Islet precursor cell (in vitro differentiated cells): Measurements from ENCODE around the gene SLC25A47.
A peak's percentile ranks its signal among the peaks of the same experiment; 100 is the strongest.
"Not testable (repeated sequence)": the region's sequence is repeated elsewhere in the genome, so short reads cannot be mapped to it uniquely, and the experiment has no call there.

ENCODE experiments used
- DNase-seq: peaks from one replicate; pipeline ENCODE4 v3.0.0-alpha.2; 2018

The SLC25A47 gene

DNA sequence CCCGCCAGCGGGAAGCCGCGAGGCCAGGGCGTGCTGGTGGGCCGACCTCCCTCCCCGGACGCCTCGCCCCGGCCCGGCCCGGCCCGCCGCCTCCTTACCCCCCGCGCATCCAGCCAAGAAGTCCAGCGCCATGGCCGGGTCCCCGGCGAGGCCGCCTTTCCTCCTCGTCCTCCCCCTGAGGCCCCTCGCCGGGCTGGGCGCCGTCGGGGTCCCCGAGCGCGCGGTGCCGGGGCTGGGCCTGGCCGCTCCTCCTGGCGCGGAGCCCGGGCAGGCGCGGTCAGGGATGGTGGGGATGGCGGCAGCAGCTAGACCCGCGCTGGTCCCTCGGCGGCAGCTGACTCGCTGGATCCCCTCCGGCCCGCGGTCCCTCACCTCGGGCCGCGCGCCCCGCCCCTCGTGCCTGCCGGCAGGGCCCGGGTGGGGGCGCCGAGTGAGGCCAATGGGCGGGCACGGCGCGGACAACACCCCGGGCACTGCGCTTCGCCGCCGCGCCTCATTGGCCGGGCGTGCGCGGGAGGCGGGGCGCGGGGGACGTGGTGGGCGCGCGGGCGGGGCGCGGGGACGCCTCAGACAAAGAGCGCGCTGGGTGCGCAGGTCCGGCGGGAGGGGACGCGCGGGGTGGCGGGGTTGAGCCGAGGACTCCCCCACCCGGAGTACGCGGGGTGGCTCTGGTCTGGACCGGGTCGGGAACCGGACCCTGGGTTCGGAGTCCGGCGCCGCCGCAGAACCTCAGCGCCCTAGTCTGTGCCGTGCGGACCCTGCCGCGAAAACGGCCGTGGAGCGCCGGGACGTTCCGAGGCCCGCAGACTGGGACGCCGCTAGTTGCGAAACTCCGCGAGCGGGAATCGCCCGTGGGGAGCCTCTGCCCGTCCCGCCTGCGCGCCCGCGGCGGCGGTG is 16.8 kb upstream of the SLC25A47 start, which contains the start of gene SLC25A29:
TSS of gene SLC25A29 (minus strand) at position 344 of the 897 bp plus-strand sequence. CDS start at position 132, 212 bp downstream.
- DNase-seq: peak; percentile 92

DNA sequence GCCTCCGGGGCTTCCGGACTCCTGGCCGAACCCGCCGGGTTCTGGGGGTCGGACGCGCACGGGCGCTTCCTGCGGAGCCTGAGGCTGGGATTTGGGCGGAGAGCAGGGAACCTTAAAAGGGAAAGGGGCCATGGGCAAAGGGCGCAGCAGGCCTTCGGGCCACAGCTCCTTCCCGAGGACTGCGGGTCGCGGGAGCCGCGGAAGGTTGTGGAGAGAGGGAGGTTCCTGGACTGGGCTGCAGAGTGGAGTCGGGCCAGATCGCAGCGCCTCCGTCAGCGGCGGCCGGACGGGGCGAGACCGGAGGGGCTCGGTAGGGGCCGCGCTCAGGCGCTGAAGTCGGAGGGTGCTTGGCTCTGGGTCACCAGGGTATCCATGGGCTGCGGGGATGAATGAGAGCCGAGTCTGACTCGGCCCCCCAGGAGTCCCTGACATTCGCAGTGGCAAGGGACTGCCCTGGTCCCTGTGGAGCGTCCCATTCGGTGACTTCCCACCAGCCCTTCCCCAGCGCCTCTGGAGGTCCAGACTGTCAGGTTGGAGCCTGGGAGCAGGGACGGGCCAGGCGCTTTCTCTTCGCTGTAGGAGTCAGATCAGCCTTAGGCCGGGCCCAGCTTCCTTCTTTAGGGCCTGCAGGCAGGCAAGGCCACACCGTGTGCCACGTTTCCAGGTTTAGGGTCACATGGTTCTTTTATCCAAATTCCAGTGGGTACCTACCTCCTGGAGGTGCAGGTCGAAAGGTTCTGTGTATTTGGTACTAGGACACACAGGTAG is 16.0 kb upstream of the SLC25A47 start:
- peak; percentile 72 for DNase-seq

DNA sequence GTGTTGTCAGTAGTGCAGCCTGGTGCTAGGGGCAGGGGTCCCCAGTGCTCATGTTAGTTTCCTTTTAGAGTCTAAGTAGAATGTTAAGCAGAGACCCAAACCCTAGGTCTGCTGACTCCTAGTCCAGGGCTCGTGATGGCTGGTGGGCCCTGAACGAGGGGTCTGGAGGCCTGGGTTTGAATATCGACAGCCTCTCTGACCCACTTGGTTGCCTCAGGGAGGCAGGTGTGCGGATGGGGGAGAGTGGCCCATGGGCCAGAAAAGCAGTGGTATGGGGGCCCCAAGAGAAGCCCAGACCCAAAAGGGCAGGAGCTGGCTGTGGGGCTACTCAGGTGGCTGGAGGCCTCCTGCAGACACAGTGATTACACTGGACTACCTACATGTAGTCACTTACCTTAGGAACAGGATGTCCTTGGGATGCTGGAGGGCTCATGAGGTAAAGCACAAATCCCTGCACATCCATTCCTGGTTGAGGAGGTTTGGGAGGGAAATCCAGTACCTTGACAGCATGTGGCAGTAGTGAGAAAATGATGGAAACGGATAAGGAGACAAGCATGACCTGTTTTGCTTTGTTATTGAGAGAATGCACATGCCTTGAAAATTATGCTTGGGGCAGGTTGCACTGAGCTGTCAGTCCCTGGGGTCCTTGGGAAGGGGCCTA is 15.2 kb upstream of the SLC25A47 start:
- no peak for DNase-seq

DNA sequence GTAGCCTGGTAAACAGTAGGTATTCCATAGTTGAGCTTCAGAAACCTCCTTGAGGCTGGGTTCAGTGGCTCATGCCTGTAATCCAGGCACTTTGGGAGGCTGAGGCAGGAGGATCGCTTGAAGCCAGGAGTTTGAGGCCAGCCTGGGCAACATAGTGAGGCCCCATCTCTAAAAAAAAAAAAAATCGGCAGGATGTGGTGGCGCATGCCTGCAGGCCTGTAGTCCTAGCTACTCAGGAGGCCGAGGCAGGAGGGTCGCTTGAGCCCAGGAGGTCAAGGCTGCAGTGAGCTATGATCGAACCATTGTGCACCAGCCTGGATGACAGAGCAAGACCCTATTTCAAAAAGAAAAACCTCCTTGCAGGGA is 14.7 kb upstream of the SLC25A47 start:
- not testable (repeated sequence) for DNase-seq

DNA sequence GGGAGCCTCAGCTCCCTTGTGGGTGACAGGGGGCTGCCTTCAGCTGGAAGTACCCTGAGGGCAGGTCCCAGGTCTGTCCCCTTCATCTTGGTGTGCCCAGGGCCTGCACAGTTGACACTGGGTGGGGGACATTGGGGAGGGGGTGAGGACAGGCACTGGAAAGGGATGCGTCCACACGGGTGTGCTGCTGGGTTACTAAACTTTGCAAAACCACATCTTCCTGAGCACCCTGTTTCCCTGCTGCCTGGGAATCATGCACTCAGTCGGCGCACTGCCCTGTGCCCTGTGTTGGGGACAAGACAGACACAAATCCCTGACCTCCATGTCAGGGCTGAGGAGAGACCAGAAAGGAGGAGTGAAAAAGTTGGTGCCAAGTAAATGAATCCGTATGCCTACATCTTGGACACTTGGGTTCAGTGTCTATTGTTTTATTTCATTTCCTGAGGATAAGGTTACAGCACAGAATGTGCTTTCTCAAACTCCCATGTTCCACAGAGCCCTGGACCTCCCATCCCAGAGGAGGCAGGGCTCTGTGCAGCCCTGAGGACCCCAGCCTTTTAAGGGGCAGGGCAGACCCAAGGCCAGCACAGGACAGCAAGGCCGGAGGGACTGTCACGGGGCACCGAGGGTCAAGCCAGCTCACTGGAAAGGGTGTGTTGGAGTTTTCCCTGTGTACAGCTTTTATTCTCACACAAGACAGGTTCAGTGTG is 14.0 kb upstream of the SLC25A47 start:
- DNase-seq: no peak

DNA sequence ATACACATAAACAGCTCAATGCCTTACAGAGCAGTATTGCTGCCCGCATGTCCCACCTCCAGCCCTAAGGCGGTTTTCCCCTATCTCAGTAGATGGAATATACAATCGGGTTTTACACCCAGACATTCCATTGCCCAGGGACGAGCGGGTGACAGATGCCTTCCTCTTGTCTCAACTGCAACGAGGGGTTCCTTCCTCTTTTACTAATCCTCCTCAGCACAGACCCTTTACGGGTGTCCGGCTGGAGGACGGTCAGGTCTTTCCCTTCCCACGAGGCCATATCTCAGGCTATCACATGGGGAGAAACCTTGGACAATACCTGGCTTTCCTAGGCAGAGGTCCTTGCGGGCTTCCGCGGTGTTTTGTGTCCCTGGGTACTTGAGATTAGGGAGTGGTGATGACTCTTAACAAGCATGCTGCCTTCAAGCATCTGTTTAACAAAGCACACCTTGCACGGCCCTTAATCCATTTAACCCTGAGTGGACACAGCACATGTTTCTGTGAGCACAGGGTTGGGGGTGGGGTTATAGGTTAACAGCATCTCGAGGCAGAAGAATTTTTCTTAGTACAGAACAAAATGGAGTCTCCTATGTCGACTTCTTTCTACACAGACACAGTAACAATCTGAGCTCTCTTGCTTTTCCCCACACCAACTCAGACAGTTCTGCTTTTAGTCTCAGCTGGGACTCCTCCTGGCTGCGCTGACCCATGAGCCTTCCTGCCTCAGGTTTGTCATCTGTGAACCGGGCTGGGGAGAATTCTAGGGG is 10.8 kb upstream of the SLC25A47 start:
- not testable (repeated sequence) for DNase-seq

DNA sequence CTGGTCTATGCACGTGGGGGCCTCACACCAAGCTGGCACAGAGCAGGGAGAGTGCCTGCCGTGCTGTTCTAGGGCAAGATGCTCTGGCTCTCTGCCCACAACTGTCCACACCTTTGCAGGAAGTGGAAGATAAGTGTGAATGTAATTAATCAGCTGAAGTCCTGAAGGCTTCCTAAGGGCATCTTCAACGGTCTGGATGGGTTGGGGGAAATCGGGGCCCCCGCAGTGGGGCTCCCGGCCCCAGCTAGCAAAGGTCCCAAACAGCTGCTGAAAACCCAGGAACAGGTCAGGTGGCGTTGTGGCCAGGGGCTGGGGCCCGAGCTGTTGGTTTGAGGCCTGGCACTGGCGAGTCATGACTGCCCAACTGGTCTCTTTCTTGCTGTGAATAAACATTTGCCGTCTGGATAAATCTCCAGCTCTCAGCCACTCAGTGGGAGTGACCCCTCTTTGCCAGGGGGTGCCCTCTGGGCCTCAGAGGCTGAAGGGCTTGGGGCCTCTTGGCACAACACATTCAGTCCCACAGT is 10.2 kb upstream of the SLC25A47 start:
- DNase-seq: no peak

DNA sequence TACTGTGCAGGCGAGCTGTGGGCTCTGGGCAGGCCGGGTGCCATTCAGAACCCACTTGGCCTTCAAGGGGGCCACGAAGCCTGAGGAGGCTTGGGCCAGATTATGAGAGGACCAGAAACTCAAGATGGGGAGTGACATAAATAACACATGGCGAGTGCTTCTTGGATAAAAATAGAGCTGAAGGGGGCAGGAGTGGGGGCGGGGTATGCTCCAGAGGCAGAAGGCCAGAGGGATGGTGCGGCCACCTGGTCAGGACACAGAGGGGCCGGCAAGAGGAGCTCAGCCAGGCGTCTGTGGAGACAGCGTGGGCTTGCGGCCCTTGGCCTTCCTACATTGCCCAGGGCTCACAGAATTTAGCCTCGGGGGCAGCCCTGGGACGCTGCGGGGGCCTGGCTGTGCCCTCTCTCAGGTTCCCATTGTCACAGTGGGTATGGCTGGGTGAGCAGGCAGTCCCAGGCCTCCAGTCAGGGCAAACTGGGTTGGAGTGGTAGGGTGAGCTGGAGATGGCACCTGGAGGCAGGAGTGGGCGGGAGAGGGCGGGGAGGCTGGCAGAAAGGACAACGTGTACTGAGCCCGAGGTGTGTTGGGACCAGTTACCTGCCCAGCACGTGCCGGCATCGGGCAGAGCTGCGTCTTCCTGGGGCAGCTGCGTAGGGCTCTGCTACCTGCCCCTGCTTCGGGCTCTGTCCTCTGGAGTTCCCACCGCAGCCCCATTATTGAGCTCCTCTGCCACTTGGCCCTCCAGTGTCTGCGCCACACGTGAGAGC is 9.5 kb upstream of the SLC25A47 start:
- DNase-seq: no peak

DNA sequence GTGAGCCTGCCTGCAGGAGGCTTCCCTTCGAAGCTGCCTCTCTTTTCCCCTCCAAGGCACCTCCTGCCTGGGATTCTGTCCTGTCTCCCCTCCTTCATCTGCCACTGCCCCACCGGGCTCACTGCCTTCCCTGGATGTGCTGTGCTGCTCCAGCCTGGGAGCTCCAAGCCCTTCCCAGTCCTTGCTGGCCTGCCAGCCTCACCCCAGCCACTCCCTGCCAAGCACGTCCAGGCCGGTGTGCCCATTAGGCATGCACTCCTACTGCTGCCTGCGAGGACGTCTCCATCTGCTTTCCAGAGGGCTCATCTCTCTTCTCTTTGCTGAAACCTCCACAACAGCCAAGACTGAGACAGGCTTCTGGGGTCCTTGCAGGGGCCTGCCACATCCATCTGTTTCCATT is 8.4 kb upstream of the SLC25A47 start:
- DNase-seq: no peak

DNA sequence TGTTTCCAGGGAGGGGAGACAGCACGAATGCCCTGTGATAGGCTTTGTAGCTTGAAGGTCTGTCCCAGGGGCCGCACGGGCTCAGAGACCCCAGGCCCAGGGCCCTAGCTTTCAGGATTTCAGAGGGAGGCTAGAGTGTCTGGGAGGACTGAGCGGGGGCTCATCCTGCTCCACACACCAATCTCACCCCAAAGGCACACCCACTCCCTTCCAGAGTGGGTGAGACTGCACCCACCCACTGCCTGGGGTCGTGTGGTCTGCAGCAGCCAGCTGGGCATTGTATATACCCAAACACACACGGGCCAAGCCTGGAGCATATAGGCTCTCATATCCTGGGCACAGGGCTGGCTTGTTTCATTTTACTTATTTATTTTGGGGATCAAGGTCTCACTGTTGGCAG is 5.8 kb upstream of the SLC25A47 start:
- DNase-seq: no peak

DNA sequence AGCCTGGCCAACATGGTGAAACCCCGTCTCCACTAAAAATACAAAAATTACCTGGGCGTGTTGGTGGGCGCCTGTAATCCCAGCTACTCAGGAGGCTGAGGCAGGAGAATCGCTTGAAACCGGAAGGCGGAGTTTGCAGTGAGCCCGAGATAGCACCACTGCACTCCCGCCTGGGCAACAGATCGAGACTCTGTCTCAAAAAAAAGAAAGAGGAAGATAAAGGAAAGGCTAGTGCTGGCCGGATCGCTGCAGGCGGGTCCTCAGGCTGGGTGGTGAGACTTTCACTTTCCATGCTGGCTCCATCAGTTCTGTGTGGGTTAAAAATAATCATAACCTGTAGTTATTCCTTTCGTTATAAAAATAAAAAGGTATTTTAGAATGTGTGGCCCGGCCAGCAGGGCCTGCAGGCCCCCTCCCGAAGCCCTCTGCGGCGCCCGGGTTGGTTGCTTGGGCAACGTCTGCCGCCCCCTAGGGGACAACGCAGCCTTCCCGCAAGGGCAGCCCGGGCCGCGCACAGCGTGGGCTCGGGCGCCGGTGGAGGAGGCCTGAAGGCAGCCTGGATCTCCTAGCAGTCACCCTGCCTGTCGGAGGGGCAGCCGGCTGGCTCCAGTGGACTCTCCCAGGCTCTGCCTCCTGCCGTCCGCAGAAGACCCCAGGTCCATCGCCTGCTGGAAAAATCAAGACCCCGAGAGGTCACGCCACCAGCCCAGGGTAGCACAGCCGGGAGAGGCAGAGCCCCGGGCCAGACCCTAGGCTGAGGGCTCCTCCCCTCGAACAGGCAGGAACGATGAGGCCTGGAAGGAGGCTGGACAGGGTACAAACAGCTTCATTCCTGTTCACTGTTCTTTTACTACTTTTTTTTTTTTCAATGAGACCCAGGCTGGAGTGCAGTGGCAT is 5.0 kb upstream of the SLC25A47 start:
- peak; percentile 85 for DNase-seq

DNA sequence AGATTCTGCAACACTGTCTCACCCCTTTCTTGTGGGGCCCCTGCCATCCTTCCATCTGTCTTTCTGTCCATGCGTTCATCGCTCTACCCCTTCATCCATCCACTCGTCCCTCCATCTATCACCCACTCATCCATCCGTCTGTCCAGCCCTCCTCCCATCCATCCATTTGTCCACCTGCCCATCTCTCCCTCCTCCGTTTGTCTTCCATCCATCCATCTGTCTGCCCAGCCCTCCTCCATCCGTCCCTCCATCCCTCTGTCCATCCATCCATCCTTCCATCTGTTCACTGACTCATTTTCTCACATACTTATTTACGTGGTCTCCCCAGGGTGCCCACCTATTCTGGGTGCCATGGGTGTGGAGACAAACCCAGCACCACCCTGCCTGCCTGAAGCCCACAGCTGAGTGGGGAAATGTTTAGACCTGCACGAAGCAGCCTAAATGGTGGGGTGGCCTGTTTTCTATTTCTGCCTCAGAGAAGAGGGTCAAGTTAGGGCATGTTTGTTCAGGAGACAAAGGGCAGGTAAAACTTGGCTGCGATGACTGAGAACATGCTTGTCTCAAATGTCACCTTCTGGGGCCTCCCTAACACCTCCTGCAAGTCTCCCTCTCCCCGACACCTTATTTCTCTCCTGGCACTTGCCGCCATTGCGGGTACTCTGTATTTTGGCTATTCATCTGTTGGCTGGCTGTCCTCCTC is 2.8 kb upstream of the SLC25A47 start:
- DNase-seq: no peak

DNA sequence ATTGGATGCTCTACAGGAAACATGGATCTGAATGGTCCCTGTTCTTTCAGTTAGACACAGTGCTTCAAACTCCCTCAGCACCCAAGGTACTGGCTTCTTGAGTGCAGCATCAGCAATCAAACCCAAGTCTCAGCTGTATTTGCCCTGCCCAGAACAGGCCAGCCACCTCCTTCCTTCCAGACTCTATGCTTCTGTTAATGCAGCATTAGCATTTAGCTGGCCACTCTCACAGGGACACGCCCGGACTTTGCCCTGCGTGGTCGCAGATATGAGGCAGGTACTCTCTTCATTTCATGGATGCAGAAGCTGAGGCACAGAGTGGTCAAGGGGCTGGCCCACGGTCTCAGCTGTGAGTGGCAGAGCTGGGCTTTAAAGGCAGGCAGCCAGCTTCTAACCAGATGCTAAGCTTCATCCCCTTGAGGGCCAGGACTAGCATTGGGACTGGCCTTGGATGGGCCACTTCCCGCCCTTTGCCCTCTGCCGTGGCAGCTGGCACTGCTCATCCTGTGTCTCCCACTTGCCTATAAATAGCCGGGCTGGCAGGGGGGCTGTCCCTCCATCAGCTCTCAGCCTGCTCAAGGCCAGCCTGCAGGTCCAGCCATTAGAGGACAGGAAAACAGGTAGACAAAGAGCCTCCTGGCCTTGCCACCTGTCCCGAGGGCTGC is 1.5 kb upstream of the SLC25A47 start:
- no peak for DNase-seq

DNA sequence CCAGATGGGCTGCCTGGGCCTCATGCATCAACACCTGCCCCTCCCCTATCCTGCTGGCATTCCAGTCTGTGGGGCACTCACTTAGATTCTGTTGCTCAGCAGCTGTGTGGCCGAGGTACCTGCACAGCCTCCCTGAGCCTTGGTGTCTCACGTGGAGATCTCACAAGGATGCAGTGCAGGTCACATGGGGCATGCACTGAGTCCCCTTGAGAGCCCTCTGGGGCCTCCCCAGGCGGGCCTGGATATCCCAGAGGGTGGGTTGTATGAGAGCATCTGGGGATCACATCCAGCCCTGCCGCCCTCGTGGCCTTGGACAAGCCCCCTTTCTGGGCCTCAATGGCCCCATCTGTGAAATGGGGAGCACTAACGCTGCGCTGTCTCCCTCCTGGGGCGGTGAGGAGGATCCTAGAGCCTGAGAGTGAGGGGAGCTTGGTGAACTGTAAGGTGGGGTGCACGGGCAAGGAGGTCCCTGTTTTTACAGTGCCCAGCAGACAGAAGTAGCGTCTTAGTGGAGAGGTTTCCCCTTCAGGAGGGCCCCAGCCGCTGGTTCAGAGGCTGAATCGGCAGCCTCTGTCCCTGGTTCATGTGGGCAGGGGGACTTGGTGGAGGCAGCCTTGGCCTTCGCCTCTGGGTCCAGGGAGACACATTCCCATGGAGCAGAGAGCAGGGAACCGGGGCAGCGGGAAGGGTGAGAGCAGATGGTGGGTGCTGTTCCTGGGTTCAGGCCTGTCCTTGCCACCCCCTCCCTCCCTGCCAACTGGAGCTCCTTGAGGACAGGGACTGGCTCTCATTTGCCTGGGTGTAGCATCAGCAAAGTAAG is 791 bp upstream of the SLC25A47 start:
- DNase-seq: no peak

DNA sequence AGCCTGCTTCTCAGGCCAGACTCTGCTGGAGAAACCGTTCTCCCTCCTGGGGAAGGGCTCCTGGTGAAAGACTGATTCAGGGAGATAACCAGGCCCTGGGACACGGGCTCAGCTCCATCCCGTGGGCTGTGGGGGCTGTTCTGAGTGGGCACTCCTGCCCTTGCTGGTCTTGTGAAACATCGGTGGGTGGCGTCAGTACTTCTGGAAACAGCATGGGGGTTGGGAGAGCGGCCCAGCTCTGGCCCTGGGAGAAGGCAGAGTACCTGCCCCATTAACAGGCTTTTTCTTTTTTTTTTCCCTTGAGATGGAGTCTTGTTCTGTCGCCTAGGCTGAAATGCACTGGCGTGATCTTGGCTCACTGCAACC is 786 bp downstream of the SLC25A47 start:
- DNase-seq: no peak

DNA sequence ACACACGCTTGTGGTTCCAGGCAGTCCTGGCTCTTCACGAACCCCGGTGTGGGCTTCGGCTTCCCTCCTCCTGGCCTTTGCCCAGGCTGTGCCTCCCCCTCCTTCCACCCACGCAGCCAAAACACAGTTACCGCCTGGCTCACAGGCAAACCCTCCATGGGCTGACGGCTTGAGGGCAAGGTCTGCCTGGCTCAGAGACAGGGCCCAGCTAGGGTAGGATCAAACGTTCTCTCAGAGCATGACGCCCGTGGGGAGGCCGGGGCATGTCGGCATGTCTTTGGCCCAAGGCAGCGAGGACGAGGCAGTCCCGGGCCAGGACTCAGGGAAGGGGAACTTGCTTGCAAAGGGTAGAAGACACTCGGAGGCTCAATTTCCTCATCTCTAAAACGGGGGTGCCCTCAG is 2.1 kb downstream of the SLC25A47 start:
- no peak for DNase-seq

DNA sequence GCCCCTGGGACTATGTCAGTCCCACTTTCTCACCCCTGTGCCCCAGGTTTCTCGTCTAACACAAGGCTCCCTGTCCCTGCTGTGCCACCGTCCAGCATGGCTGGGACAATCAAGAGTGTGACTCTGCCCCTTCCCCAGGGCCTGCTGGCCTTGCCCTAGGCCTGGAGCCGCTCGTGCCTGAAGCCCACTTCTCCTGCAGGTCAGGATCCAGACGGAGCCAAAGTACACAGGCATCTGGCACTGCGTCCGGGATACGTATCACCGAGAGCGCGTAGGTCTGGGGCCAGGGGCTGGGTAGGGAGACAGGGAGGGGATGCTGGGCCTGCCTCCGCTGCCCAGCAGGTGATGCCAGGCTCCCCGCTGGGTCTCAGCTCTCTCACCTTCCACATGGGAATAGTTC is 2.8 kb downstream of the SLC25A47 start:
- DNase-seq: no peak

DNA sequence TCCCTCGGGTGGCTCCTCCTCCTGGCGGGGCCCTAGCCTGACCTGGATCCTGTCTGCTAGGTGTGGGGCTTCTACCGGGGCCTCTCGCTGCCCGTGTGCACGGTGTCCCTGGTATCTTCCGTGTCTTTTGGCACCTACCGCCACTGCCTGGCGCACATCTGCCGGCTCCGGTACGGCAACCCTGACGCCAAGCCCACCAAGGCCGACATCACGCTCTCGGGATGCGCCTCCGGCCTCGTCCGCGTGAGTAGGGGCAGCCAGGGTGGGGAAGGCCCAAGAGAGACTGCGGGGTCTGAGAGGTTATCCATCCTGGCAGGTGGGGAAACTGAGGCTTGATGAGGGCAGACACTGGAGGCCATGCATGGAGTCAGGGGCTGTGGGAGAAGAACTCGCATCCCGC is 4.0 kb downstream of the SLC25A47 start:
- DNase-seq: no peak
